ENCODE data around the gene TM9SF1. TPM values are rescaled to one million over a fixed set of nuclear protein-coding genes. Genes with fewer than 3 reads are reported as not detected.
A peak's percentile ranks its signal among the peaks of the same experiment; 100 is the strongest.

Gene TM9SF1
- total and polyA plus RNA-seq, 2 of the 13 experiments (the other 11 are each of a cell fraction or from before 2014, with no cell fraction given): 83.2 to 110 TPM

DNA sequence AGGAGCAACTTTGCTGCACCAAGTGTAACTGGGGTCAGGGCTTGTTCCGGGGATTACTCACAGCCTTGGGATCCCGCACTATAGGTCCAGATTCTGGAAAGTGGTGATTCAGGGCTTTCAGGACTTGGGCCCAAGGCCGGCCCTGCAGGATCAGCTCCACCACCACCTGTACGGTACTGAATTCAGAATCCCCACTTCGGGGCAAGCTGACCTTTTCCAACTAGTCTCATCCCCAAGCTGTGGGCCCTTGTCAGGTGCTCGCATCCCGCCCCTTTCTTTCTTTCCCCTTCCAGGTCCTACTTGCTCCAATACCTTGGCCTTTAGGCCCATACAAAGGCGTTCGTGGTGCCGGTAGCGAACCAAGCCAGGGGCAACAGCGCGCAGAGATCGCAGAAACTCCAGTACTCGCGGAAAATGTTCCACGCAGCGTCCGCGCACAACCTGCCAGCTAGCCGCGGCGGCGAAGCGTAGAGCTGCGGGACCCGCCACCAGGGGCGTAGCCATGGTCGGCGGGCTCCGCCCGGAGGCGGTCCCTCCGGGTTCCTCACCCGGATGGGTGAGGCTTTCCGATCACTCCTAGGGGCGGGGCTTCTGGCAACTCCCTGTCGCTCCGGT lies 46.7 kb upstream of the TM9SF1 start (continued):
- TF ChIP-seq, protein P1, sequence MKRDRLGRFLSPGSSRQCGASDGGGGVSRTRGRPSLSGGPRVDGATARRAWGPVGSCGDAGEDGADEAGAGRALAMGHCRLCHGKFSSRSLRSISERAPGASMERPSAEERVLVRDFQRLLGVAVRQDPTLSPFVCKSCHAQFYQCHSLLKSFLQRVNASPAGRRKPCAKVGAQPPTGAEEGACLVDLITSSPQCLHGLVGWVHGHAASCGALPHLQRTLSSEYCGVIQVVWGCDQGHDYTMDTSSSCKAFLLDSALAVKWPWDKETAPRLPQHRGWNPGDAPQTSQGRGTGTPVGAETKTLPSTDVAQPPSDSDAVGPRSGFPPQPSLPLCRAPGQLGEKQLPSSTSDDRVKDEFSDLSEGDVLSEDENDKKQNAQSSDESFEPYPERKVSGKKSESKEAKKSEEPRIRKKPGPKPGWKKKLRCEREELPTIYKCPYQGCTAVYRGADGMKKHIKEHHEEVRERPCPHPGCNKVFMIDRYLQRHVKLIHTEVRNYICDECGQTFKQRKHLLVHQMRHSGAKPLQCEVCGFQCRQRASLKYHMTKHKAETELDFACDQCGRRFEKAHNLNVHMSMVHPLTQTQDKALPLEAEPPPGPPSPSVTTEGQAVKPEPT (CRISPR knock-in tag; IDR thresholded peaks at IDR 0.05; ENCODE audit: low read depth): no peak
- TF ChIP-seq ZNF263 (CRISPR knock-in tag; IDR thresholded peaks at IDR 0.05) (no peak), TBL1XR1 (IDR thresholded peaks at IDR 0.05; ENCODE audit: borderline replicate concordance, low read length, partially characterized antibody) (no peak), ZNF501 (CRISPR knock-in tag; IDR thresholded peaks at IDR 0.05) (no peak), ZNF30 (CRISPR knock-in tag; IDR thresholded peaks at IDR 0.05) (peak; percentile 6; the same call in 1 of the 2 replicates), SOX5 (CRISPR knock-in tag; IDR thresholded peaks at IDR 0.05; ENCODE audit: borderline replicate concordance) (no peak; the same call in 1 of the 2 replicates), ZFP36L2 (CRISPR knock-in tag; IDR thresholded peaks at IDR 0.05) (no peak), PHF8 (CRISPR knock-in tag; IDR thresholded peaks at IDR 0.05) (peak; percentile 86; the same call in 1 of the 2 replicates), PTBP1 (IDR thresholded peaks at IDR 0.05; ENCODE audit: low read depth, low read length, poor library complexity, severe bottlenecking) (peak; percentile 76), HOXD1 (CRISPR knock-in tag; IDR thresholded peaks at IDR 0.05) (no peak), ZNF124 (CRISPR knock-in tag; IDR thresholded peaks at IDR 0.05) (no peak), CEBPB (IDR thresholded peaks at IDR 0.05; ENCODE audit: borderline replicate concordance, low read depth, low read length) (no peak), GATAD2A (CRISPR knock-in tag; IDR thresholded peaks at IDR 0.05) (no peak), ZNF564 (CRISPR knock-in tag; IDR thresholded peaks at IDR 0.05) (no peak), ZNF614 (CRISPR knock-in tag; IDR thresholded peaks at IDR 0.05; ENCODE audit: borderline replicate concordance) (no peak), PAWR (CRISPR knock-in tag; IDR thresholded peaks at IDR 0.05; ENCODE audit: borderline replicate concordance) (no peak), YY1 (IDR thresholded peaks at IDR 0.05; ENCODE audit: insufficient read depth, insufficient replicate concordance, low read depth, low read length) (peak; percentile 75), ZNF24 (IDR thresholded peaks at IDR 0.05) (0 out of 2 replicates have a peak, but pooled peaks have one; percentile 6), ZNF629 (CRISPR knock-in tag; conservative IDR thresholded peaks at IDR 0.05) (no peak), RARA (CRISPR knock-in tag; IDR thresholded peaks at IDR 0.05) (no peak; the same call in 1 of the 2 replicates)
- TF ChIP-seq, protein P2, sequence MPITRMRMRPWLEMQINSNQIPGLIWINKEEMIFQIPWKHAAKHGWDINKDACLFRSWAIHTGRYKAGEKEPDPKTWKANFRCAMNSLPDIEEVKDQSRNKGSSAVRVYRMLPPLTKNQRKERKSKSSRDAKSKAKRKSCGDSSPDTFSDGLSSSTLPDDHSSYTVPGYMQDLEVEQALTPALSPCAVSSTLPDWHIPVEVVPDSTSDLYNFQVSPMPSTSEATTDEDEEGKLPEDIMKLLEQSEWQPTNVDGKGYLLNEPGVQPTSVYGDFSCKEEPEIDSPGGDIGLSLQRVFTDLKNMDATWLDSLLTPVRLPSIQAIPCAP (CRISPR knock-in tag; IDR thresholded peaks at IDR 0.05; ENCODE audit: low read depth): no peak
- TF ChIP-seq, protein P3, sequence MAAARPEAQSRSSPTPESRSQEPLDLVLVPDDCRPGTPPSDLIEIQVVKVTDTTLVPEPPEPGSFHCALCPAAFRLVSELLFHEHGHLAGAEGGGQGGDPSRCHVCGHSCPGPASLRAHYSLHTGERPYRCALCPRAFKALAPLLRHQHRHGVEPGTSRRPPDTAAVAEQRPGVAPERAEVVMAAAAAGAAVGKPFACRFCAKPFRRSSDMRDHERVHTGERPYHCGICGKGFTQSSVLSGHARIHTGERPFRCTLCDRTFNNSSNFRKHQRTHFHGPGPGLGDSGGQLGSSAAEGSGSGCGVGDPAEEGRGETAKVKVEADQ (CRISPR knock-in tag; IDR thresholded peaks at IDR 0.05; ENCODE audit: borderline replicate concordance): no peak
- TF ChIP-seq, protein P4, sequence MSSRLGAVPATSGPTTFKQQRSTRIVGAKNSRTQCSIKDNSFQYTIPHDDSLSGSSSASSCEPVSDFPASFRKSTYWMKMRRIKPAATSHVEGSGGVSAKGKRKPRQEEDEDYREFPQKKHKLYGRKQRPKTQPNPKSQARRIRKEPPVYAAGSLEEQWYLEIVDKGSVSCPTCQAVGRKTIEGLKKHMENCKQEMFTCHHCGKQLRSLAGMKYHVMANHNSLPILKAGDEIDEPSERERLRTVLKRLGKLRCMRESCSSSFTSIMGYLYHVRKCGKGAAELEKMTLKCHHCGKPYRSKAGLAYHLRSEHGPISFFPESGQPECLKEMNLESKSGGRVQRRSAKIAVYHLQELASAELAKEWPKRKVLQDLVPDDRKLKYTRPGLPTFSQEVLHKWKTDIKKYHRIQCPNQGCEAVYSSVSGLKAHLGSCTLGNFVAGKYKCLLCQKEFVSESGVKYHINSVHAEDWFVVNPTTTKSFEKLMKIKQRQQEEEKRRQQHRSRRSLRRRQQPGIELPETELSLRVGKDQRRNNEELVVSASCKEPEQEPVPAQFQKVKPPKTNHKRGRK (CRISPR knock-in tag; IDR thresholded peaks at IDR 0.05): no peak
- TF ChIP-seq, protein P5, sequence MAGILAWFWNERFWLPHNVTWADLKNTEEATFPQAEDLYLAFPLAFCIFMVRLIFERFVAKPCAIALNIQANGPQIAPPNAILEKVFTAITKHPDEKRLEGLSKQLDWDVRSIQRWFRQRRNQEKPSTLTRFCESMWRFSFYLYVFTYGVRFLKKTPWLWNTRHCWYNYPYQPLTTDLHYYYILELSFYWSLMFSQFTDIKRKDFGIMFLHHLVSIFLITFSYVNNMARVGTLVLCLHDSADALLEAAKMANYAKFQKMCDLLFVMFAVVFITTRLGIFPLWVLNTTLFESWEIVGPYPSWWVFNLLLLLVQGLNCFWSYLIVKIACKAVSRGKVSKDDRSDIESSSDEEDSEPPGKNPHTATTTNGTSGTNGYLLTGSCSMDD (CRISPR knock-in tag; IDR thresholded peaks at IDR 0.05): no peak
